Globus pallidus (tissue), 1 donor: ENCODE results near the gene APOM.

Experiments used
- DNase-seq: peaks from one replicate; pipeline ENCODE4 v3.0.0-alpha.2; 2015; ENCODE audit warnings: low spot score

APOM gene

GRCh38 chr6:31658158-31658688 is 2.5 kb downstream of the APOM start:
- DNase-seq = no peak

GRCh38 chr6:31658983-31659648 is 3.4 kb downstream of the APOM start:
- no peak for DNase-seq

- DNase-seq = no peak
Observed at GRCh38 chr6:31659649-31660380, 4.1 kb downstream of the APOM start.

GRCh38 chr6:31660381-31661261 is 4.9 kb downstream of the APOM start, which contains the start of gene C6orf47:
Gene C6orf47 (minus strand): TSS chr6:31660778. CDS start chr6:31659947, 831 bp downstream.
- peak; percentile 82 for DNase-seq

GRCh38 chr6:31661262-31662123 is 5.8 kb downstream of the APOM start:
- no peak for DNase-seq

GRCh38 chr6:31662124-31662723 is 6.5 kb downstream of the APOM start:
- no peak for DNase-seq

- DNase-seq = no peak
Observed at GRCh38 chr6:31663126-31663960, 7.6 kb downstream of the APOM start.

GRCh38 chr6:31663961-31664789 is 8.5 kb downstream of the APOM start:
- no peak for DNase-seq

- DNase-seq = peak; percentile 94
Observed at GRCh38 chr6:31664790-31665500, 9.3 kb downstream of the APOM start, which contains the start of gene GPANK1. Gene GPANK1 (minus strand): TSS chr6:31664997. CDS start chr6:31664478, 519 bp downstream.

GRCh38 chr6:31665501-31666336 is 10.0 kb downstream of the APOM start, which contains the start of gene CSNK2B:
Gene CSNK2B (plus strand): TSS chr6:31666080. CDS start chr6:31666832, 752 bp downstream.
- DNase-seq = peak; percentile 99

- no peak for DNase-seq
Observed at GRCh38 chr6:31666337-31666965, 10.8 kb downstream of the APOM start.

- no peak for DNase-seq
Observed at GRCh38 chr6:31669676-31670075, 14.0 kb downstream of the APOM start, which contains the start of gene LY6G5B. Gene LY6G5B (plus strand): TSS chr6:31669976. CDS start chr6:31670951, 975 bp downstream.

GRCh38 chr6:31676322-31676903 is 20.7 kb downstream of the APOM start:
- no peak for DNase-seq

GRCh38 chr6:31676904-31677303 is 21.2 kb downstream of the APOM start:
- DNase-seq = no peak

- DNase-seq = no peak
Observed at GRCh38 chr6:31677955-31678354, 22.3 kb downstream of the APOM start.
